GM18507 (cell line): ENCODE data around the gene DLL1.

Source experiments
- DNase-seq: peaks from one replicate; pipeline ENCODE4 v3.0.0; 2011; ENCODE audit warnings: low read depth; ENCODE audit not compliant: insufficient read length; ENCODE audit errors: extremely low spot score
- FAIRE-seq: peaks from 2 replicates; lab custom pipeline; 2011; peaks lifted over from hg19 to GRCh38; lab: Jason Lieb, UNC

The DLL1 gene

DNA sequence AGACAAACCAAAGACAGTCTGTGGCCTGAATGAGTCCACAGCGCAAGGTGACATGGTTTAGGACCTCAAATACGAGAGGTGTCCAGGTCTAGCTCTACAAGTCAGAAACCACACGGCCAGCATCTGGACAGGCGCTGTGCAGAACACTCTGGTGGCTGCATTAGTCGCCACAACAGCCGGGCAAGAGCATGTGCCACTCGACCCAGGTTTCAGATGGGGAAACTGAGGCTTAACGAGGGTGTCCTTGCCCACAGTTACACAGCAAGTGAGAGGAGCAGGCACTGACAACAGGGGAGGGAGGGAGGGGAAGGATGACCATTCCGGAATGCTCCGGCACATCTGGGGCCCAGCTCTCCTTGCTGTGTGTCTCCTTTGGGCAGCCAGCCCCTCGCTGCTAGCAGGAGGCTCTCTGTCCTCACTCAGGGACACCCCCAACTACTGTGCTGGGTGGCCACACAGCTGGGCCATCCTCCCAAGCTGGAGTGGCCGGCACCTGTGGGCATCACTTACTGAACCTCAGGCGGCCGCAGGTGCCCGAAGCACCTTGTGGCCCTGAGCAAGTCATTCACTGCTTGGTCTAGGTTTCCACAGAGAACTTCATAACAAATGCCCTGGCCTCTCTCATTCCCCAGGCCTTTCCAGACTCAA, 6.6 kb downstream of the DLL1 start:
- FAIRE-seq, result no peak
- DNase-seq, result no peak

DNA sequence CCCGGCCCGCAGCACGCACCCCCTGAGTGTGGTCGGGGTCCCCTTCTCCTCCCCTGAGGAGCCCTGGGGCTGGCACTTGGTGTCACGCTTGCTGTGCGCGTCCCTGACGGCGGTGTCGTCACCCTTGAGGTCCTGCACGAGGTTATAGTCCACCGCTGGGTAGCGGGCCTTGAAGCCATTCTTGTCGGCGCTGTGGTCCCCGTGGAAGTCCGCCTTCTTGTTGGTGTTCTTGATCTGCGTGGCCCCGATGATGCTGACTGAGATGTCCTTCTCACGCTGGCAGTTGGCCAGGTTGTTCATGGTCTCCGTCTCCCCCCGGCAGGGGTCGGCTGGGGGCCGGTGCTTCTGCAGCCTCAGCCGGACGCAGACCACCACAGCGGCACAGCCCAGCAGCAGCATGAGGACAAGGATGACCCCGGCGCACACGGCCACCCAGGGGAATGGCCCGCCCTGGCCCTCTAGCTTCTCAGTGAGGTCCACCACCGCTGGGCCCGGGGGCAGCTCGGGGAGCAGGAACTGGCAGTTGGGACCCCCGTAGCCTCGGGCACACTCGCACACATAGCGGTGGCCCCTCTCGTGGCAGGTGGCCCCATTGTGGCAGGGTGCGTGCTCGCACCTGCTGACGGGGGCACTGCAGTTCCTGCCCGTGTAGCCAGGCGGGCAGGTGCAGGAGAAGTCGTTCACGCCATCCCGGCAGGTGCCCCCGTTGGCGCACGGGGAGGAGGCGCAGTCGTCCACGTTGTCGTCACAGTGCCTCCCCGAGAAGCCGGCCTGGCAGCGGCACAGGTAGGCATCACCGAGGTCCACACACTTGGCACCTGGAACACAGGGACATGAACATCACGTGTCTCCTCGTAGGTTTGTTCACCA, 7.4 kb downstream of the DLL1 start:
- FAIRE-seq, result no peak
- no peak for DNase-seq

DNA sequence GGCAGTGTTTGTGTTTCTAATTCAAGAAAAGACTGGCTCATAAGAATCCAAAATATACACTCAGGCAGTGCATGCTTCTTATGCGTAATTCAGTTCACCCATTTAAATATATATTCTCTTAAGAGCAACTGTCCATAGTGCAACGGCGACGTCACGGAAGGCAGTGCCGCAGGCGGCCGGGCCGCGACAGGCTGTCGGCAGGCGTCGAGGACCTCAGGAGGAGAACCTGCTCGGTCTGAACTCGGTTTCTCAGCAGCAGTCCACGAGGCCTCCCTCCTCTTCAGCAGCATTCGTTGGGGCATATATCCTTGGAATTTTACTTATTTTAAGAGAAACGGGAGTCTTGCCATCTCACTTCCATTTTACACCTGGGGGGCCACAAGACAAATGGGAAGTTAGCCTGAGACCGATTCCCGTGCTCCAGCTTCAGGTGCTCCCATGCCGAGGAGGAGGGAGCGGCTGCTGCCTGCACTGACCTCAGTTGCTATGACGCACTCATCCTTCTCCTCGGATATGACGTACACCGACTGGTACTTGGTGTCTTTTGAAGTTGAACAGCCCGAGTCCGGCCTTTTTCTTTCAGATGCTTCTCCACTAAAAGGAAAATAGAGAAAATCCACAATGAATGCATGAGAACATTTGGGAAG, 8.2 kb downstream of the DLL1 start:
- FAIRE-seq (no peak), DNase-seq (no peak)

DNA sequence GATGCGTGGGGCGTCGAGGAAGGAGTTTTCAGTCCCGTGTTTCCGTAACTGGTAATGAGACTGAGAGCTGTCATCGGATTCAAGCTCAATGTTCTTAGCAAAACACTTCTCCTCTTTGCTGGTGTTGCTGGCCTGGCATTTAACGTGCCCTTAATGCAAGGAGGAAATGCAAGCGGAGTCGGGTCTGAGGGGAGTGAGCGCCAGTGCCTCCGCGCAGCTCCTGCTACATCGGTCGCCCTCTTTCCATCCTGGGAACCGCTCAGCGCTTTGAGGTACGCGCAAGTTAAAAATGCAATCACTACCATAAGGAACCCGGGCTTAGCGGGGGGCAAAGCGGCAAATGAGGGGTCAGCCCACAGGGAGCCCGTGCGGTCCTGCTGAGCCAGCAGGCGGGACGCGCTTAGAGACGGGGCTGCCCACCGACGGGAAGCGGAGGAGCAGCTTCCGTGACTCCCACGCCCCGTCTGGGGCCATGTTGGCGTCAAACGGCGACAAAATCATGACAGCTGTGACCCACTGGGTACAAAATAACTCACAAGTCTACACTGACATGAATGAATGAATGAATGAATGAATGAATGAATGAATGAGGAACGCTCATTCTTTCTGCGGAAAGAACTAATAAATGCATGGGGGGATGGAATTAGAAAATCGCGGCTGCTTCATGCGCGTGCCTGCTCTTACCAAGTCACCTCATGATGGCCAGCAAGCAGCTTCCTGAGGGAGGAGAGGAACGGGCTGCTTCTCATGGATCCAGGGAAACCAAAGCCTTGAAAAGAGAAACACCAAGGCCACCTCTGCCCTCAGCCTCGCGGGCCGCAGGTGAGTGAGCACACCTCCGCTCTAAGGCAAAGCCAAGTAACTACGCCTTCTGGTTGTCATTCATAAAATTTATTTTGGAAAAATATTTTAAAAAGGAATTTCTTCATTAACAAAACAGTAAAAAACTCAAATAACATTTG, 9.3 kb downstream of the DLL1 start:
- no peak for FAIRE-seq

DNA sequence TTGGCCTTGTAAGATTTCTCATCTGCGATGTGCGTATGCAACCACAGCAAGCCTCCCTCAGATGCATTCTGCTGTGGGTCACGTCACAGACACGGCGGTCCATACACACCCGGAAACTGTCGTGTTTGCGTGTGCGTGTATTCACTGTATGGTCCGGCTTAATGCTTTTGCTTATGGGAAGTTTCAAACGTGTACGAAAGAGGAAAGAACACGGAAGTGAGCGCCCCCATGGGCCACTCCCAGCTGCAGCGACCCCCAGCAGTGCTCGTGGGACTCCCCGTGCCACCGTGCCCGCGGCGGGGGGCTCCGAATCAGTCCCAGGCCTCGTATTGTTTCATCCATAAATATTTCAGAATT, 10.2 kb downstream of the DLL1 start:
- FAIRE-seq (no peak), DNase-seq (no peak)

More for the DNA sequence above, 9.3 kb downstream of the DLL1 start:
- no peak for DNase-seq

DNA sequence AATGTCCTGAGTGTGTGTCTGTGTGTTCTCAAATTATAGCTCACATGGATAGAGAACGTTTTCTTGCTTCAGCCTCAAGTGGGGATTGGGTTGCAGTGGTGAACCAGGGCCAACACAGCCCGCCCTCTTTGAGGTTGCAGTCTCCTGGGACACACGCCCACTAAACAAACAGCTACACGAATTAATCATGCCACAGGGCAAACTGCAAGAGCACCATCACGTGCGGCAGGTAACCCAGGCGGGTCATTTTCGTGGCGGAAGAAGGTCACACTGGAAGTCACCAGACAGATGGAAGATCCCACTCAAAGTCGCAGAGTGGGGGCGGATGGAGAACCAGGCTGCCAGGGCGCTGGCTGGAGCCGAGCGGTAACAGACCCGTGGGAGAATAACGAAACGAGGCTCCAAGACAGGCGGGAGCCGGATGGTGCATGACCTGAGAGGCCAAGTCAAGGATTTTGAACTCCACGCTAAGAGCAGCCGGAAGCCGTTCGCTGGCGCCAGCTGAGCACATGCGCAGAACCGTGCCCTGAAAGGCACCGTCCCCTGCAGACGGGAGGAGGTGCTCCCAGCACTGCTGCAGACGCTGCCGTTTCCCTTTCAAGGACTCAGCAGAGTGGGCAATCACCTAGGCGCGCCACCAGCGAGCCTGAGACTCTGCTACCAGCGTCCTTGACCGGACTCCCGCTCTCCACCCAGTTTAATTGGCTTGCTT, 10.7 kb downstream of the DLL1 start:
- DNase-seq (no peak), FAIRE-seq (peak; percentile 5)

DNA sequence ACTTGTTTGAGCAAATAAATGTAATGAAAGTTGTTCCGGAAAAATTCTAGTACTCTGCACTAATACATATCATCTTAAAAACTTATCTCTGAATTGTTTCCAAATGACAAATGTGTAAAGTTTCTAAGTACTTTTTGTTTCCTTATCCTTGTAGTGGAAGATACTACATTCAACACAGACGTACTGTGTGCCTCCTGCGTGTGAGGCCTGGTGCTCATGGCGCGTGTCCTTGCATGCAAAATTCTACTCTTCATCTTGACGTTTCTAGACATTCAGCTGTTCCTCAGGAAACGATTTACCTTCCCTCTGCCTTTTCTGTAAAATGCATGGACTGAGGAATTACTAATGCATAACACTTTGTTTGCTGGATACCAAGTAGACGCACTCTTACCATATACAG, 11.5 kb downstream of the DLL1 start:
- no peak for DNase-seq
- no peak for FAIRE-seq

DNA sequence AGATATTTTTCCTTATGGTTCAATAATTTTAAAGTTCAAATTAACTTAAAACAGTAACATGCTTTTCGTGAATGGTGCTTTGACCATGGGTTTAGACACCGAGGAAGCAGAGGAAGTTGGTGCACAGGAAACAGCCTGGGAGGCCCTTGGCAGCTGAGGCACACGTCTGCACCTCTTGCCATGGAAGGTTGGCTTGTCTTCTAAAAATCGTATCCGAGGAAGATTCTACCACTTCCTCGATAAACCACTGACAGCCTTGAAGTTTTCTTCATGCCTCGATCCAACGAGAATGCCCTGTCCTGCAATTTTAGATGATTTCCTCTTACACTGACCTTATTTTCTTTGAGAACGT, 12.2 kb downstream of the DLL1 start:
- DNase-seq, result no peak
- FAIRE-seq, result no peak

DNA sequence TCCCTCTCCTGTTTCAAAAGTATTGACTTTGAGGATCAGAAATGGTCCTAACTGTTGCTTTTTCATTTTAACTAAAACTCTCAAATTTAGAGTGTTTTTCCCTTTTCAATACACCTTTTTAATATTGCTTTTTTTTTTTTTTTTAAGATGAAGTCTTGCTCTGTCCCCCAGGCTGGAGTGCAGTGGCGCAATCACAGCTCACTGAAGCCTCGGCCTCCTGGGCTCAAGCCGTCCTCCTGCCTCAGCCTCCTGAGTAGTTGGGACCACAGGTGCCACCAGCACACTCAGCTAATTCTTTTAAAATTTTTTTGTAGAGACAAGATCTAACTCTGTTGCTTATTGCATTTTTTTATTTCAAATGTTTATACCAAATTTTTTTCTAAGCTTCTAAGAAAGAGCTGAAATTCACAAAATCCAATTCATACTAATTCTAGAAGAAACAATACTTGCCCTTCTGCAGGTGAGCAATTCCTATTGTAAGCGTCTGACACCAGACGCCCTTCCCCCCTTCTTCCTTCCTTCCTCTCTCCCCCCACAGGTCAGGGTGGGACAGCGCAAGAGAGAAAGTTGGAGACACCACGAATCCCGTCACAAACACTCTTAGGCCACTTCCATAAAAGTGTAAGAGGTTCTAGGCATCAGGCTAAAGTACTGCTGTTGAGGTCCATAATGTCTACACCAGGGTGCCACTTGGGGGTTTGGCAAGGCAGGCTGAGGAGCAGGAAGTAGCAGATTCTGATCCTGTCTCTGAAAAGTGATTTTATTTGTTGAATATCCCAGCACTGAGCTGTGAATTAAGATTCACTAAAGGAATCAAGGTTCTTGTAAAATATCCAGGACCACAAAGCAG, 12.8 kb downstream of the DLL1 start:
- DNase-seq (no peak), FAIRE-seq (no peak)

DNA sequence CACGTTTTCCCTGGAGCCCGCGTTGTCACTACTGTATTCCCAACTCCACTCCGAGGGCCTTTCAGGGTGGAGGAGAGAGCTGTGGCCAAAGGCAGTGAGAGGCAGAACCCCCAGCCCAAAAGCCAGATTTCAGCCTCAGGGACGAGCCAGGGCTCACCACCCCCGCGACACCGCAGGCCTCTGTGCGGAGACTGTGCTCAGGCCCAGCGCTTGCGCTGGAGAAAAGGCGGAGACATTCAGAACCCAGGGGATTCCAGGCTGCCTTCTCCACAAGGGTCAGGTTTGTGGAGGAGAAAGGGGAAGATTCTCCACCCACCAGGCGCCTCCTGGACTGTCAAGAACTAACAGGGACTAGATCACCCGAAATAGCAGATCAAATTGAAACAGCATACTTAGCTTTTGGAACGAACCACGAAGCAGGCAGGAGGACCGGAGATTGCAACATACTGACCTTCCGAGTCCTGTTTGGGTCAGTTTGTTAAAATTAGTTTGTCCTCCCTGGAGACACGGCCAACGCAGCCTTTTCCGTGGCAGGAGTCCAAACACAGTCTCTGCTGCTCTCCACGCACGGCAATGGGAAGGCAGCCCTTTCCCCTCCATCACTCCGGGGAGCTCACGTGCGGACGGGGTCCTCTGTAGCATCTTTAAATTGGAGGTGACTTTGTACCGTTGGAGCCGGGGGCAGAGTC, 14.4 kb downstream of the DLL1 start:
- FAIRE-seq, result no peak
- DNase-seq, result no peak

DNA sequence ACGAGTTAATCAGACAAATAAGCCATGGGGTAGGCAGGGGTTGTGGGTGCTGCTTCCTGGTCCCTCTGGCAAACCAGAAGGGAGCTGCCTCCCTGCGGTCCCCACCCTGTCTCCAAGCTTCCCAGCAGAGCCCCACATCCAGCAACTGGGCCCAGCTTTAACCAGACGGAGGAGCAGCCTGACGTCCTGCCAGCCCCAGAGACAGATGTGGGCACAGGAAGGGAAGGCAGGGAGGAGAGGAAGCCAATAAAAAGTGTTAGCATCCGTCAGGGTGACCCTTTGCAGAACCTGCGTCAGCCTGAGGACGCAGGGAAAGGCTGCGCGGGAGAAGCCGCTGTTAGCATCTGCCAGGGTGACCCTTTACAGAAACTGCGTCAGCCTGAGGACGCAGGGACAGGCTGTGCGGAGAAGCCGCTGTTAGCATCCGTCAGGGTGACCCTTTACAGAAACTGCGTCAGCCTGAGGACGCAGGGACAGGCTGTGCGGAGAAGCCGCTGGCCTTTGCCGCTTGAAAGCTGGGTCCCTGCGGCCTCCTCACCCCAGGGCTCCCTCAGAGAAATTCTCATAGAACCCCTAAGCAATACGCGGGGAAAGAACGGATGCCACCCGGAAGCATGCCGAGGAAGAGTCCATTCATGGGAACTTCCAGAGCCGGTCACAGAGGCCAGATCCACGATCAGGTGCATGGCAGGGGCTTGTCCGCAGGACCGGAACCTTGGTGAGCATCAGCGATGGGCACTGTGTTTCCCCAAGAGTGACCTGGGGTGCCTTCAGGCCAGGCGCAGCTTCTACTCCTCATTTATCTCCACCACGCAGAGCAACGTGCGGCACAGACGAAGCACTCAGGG, 15.9 kb downstream of the DLL1 start:
- FAIRE-seq (no peak), DNase-seq (no peak)

DNA sequence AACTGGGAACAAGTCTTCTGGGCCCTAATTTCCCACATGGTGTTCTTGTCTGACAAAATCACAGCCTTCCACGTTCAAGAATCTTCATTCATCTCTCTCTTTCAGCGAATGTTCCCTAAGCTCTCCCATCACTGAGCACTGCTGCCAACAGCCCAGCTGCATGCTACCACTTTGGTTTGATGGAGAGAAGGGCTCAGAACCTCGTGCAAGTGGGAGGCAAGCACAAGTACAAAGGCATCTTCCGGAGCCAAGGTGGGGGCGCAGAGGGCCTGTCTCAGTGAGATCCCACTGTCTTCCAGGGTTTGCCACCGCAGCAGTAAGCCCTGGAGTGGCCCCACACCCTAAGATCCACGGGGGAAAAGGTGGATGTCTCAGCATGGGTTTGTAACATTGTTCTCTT, 17.2 kb downstream of the DLL1 start:
- no peak for DNase-seq
- FAIRE-seq, result no peak

DNA sequence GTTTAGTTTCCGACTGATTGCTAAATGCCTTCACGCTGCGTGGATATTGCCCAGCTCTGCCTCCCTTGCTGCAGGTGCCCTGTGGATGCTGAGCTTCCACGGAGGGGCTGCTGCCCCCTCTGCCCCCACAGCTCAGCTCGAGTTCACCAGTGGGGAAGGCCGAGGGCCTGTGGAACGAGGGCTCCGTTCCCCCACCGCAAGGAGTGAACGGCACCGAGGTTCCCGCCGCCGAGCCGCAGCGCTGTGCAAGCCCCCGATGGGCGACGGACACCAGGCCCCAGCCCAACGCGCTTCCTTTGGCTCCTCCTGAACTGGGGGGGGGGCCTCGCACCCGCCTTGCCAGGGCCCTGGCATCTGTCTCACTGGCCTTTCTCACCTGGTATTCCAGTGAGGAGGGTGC, 17.7 kb downstream of the DLL1 start:
- FAIRE-seq, result no peak
- DNase-seq, result no peak

DNA sequence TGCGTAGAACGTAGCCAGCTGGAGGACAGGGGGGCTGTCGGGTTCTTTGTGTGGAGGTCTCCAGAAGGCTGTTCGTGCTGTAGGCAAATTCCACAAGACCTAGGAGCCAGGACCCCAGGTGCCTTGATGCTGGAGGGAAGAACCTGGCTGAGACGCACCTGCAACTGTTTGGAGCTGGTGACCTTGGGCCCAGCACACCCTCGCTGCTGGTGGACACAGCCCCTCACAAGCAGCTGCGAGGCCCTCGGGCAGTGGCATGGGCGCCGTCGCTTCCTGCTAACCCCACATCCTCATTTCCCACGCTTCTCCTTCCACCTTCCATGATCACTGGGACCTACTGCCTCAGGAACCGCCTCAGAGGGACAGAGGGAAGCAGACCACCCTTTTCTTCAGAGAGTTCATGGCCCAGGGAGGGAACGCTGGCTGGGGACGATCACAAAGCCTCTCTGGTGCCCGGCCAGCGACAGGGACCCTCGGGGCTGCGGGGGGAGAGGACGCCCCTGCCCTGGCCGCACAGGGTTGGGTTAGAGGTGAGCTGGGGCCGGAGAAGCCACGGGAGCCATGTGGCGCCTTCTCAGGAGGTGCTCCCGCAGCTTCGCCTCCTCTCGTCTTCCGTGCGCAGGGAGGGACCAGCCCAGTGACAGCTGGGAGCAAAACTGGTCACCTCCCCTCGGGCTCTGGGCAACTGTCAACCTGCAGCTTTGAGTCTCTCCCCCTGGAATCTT, 18.4 kb downstream of the DLL1 start:
- DNase-seq (no peak), FAIRE-seq (no peak)

DNA sequence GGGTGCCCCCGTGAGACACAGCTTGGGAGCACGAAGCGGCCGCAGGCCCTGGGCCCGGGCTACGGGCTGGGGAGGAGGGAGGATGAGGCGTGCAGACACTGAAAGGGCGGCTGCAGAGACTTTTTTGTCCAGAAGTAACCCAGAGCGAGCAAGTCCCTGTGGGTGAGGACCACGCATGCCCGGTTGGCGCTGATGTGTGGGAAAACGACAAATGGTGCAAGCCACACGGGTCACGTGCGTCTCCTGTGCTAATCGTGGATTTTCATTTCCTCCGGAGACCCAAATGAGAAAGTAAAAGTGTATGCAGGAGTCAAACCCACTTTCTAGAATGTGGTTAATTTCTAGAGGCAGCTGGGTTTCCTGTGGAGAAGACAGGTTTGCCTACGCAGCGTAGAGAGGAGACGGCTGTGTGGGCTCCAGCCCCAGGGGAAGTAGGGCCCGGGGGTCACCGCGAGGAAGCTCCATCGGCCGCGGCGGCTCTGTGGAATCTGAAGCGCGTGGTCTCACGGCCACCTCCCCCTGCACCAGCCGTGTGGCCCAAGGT, 19.0 kb downstream of the DLL1 start:
- peak; percentile 95 for FAIRE-seq
- DNase-seq, result peak; percentile 81

DNA sequence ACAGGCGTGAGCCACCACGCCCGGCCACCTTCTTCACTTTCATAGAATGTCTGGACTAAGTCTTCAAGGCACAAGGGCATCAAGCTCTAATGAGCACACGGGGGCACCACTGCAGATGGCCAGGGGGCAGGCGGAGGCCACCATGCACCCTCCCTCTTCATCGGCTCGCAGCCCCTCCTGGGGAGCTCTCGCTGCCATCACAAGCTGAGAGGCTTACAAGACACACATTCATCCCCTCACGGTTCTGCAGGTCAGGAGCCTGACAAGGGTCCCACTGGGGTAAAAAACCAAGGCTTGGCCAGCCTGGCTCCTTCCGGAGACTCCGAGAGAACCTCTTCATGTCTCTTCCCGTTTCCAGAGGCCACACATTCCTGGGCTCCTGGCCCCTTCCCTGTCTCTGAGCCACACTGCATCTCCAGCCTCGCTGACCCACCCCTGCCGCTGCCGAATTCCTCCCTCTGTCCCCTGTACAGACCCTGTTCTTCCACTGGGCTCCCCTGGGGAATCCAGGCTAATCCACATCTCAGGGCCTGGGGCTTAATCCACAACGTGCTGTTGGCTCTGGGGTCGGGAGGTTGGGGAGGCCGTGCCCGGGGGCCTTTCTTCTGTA, 19.8 kb downstream of the DLL1 start:
- FAIRE-seq (no peak), DNase-seq (no peak)
